HG02884 (cell line): ENCODE results near the gene CD5L.
A peak's percentile ranks its signal among the peaks of the same experiment; 100 is the strongest.

Experiments
- ATAC-seq: cut with Tn5 transposase; IDR thresholded peaks from one replicate; pipeline ENCODE4 v1.9.1; 2021; ENCODE audit warnings: mild to moderate bottlenecking, moderate library complexity; ENCODE audit not compliant: unreplicated experiment

CD5L gene

GRCh38 chr1:157841708-157842107 lies at the start of gene CD5L:
TSS of gene CD5L (minus strand) at chr1:157841808. CDS start at chr1:157841701, 107 bp downstream.
- ATAC-seq, result no peak

- ATAC-seq, result no peak
Measured at GRCh38 chr1:157882580-157882979, 41.0 kb upstream of the CD5L start.

- no peak for ATAC-seq
Measured at GRCh38 chr1:157880621-157881020, 39.0 kb upstream of the CD5L start.

GRCh38 chr1:157878059-157878458 lies 36.5 kb upstream of the CD5L start:
- no peak for ATAC-seq

- ATAC-seq, result no peak
Measured at GRCh38 chr1:157870490-157870889, 28.9 kb upstream of the CD5L start.

GRCh38 chr1:157868654-157869053 lies 27.0 kb upstream of the CD5L start:
- ATAC-seq, result no peak

- no peak for ATAC-seq
Measured at GRCh38 chr1:157862114-157863070, 20.8 kb upstream of the CD5L start.

- peak; percentile 69 for ATAC-seq
Measured at GRCh38 chr1:157856538-157856937, 14.9 kb upstream of the CD5L start.

- ATAC-seq, result no peak
Measured at GRCh38 chr1:157852476-157852875, 10.9 kb upstream of the CD5L start.

- peak; percentile 77 for ATAC-seq
Measured at GRCh38 chr1:157849229-157849875, 7.7 kb upstream of the CD5L start.

GRCh38 chr1:157844089-157844830 lies 2.7 kb upstream of the CD5L start:
- ATAC-seq, result no peak

GRCh38 chr1:157842939-157843338 lies 1.3 kb upstream of the CD5L start:
- ATAC-seq, result peak; percentile 71

- ATAC-seq, result no peak
Measured at GRCh38 chr1:157838966-157839365, 2.6 kb downstream of the CD5L start.

GRCh38 chr1:157834430-157834829 lies 7.2 kb downstream of the CD5L start:
- ATAC-seq, result no peak

- no peak for ATAC-seq
Measured at GRCh38 chr1:157833145-157833544, 8.5 kb downstream of the CD5L start.

- no peak for ATAC-seq
Measured at GRCh38 chr1:157831968-157832626, 9.5 kb downstream of the CD5L start.

GRCh38 chr1:157830887-157831286 lies 10.7 kb downstream of the CD5L start:
- no peak for ATAC-seq

GRCh38 chr1:157829711-157830110 lies 11.9 kb downstream of the CD5L start:
- peak; percentile 48 for ATAC-seq

GRCh38 chr1:157829210-157829609 lies 12.4 kb downstream of the CD5L start:
- no peak for ATAC-seq

- ATAC-seq, result no peak
Measured at GRCh38 chr1:157820299-157820698, 21.3 kb downstream of the CD5L start.

- ATAC-seq, result no peak
Measured at GRCh38 chr1:157819896-157820295, 21.7 kb downstream of the CD5L start, which contains the start of gene FCRL1. TSS of gene FCRL1 (minus strand) at chr1:157820120. CDS start at chr1:157820037, 83 bp downstream.
